ENCODE data around the gene ANGPTL7. TPM values are rescaled to one million over a fixed set of nuclear protein-coding genes. Genes with fewer than 3 reads are reported as not detected.

The ANGPTL7 gene, protein sequence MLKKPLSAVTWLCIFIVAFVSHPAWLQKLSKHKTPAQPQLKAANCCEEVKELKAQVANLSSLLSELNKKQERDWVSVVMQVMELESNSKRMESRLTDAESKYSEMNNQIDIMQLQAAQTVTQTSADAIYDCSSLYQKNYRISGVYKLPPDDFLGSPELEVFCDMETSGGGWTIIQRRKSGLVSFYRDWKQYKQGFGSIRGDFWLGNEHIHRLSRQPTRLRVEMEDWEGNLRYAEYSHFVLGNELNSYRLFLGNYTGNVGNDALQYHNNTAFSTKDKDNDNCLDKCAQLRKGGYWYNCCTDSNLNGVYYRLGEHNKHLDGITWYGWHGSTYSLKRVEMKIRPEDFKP
- 1 to 10 TPM; 3.0 to 4.7 TPM for total RNA-seq
- long read RNA-seq, donor 1, transcript ANGPTL7-201 (5 exons, 2,238 nt) = major isoform, 5 of 5 reads
- long read RNA-seq, donor 1, partial matches to known transcripts = 0 of 5 reads
- long read RNA-seq, donor 1, other reads (novel, unspliced or antisense) = 0 of 5 reads
- long read RNA-seq, donor 2, transcript ANGPTL7-201 (5 exons, 2,238 nt) = major isoform, 26 of 26 reads
- long read RNA-seq, donor 2, partial matches to known transcripts = 0 of 26 reads
- long read RNA-seq, donor 2, other reads (novel, unspliced or antisense) = 0 of 26 reads

DNA sequence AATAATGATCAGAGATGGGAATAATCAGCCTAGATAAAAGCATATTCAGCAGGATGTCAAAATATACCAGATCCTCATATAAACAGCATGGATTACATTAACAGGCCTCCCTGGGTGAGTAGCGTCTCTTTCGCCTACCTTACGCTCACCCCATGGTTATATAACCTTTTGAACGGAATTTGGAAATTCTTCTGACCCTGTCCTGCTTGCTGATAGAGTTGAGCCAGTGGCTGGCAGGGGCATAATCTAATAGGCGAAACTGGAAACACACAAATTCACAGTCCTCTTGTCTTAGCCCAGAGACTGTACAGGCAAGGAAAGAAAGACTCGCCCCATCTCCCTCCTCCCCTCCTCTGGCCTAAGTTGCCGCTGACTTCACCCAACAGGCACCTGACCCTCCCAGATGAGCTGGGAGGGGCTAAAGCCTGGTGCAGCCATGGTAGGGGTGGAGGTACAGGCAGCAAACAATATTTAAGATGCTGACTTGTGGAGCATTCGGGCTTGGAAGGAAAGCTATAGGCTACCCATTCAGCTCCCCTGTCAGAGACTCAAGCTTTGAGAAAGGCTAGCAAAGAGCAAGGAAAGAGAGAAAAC lies at the start of gene ANGPTL7:
TSS of gene ANGPTL7 (plus strand) at position 498 of the 594 bp plus-strand sequence. CDS start 225 bp downstream, outside the sequence.
- intact Hi-C loops (cut with DNase I) = no loop called here
- DNase-seq (ENCODE audit: low spot score) = no peak

DNA sequence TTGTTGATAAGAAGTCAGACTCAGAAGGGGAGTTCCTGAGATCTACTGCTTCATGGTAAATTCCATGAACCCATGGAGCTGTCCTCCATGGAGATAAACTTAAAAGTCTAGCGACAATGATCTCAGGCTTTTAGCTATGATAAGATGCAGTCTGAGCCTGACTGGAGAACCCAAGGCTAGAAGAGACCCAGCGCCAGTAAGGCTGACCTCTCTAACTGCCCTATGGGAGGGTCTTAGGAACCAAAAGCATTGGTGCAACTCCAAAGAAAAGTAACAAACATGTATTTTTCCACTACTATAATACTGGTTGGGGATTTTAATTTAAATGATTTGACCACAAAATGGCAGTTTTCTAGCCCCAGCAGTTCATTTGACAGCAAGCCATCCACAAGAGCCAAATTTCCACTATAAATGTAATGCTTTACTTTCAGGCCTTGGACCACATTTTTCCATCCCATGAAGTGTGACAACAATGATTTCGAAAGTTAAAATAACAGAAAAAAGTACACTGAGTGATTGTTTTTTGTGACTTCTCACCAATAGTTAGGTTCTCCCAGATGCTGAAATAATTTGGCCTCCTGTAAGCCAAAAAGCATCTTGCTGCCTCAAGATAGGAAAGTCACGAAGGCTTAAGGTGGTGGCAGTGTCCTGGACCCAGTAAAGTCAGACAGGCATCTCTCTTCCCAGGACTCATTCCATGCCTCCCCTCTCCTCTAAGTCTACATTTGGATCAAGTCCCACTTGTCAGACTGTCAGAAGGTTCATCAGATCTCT lies 46.4 kb upstream of the ANGPTL7 start:
- DNase-seq (ENCODE audit: low spot score) = no peak
- intact Hi-C loops (cut with DNase I) = no loop called here

DNA sequence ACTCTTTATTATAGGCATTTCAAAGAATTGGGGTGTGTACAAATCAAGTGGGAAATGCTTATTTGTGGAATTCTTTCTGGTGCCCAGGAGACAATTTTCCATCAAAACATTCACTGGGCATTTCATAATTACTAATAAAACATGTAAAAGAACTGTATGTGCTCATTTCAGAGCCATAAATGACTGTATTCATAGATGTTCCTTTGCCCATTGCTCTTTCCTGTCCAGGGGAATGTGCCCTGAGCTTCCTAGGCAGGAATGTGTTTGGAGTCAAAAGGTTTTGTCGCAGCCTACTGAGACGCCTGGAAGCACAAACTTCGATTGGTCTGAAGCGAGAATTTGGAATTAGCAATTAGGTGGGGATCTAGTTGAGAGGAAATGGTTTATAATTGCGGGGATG lies 45.8 kb upstream of the ANGPTL7 start:
- intact Hi-C loops (cut with DNase I) = no loop called here
- no peak for DNase-seq (ENCODE audit: low spot score)

DNA sequence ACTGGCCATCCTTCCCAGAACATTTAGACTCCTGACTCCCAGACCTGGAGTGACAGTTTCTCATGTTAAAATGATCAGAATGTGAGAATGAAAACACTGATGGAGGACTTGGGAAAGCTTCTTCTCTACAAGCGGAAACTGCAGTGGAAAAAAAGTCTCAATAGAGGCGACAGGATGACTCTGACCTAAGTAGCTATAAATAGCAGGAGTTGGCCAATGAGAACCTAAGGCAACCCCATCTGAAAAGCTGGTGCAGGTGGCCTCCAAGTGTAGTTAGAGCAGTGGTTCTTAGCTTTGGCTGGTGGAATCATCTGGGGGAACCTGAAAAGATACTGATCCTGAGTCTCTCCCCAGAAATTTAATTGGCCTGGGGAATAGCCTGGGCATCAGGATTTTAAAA lies 45.2 kb upstream of the ANGPTL7 start:
- no peak for DNase-seq (ENCODE audit: low spot score)
- intact Hi-C loops (cut with DNase I) = no loop called here

DNA sequence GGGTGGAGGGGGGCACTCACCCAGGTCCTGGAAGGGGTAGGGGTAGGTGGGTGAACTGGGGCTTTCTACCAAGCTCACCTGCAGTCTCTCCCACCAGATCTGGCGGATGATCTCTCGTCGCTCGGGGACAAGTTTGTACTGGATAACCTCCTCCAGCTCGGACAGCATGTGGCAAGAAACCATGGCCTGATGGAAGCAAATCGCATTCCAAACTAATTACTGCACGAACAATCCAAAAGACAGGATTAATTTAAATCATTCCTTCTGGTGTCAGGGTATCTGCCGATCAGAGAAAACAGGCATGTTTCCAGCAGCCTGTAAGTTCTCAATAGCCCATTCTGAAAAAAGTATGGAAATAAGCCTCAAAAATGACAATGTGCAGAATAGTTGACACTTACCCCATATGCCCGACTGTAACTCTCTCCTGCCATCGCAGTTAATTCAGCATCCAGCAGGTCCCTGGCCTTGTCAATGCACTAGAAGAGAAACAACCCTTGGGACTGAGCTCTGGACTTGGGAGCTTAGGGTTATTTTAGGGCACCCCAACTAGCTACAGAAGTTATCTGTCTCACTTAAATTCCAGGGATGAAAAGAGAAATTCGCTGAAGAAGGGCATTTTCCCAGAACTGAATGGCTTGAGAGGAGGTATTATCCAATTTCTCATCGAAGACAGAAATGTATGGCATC lies 44.4 kb upstream of the ANGPTL7 start:
- intact Hi-C loops (cut with DNase I) = no loop called here
- DNase-seq (ENCODE audit: low spot score) = no peak

DNA sequence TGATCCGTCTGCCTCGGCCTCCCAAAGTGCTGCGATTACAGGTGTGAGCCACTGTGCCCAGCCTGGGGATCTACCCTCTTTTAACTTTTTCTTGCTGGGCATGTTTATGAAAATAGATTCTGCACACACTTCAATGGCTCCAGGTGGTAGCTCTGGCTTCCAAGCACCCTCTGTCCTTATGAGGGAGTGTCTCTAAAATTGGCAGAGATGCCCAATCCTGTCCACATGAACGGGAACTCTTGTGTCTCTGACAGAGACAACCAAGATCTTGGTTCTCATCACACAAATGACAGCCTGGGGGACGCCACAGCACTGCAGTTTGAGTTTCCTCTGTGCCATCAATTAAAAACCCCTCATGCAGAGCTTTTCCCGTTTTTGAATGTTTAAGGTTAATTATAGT lies 43.4 kb upstream of the ANGPTL7 start:
- no peak for DNase-seq (ENCODE audit: low spot score)
- intact Hi-C loops (cut with DNase I) = no loop called here

DNA sequence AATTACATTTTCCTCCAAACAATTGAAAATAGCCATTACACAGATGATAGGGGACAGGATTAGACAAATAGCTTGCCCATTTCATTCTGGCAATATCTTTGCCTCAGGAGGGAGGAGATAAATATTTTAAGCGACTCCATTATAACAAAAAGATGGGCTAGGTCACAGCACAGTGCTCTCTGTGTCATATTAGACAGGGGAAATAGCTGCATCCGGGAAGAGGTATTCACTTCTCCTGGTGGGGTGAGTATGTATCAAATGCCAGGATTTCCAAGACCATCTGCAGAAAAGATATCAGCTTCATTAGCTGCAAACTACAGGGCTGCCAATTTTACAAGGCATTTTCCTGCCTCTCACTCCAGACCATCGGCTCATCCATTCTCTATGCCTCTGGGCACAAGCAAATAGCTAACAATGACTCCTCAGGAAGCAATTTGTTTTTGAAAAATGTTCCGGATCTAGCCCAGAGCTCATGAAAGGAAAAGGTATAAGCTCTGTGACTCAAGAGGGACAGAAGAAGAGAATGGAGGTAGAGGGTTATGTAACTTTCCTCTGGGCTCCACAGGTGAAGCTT lies 41.9 kb upstream of the ANGPTL7 start:
- intact Hi-C loops (cut with DNase I) = no loop called here
- DNase-seq (ENCODE audit: low spot score) = no peak

DNA sequence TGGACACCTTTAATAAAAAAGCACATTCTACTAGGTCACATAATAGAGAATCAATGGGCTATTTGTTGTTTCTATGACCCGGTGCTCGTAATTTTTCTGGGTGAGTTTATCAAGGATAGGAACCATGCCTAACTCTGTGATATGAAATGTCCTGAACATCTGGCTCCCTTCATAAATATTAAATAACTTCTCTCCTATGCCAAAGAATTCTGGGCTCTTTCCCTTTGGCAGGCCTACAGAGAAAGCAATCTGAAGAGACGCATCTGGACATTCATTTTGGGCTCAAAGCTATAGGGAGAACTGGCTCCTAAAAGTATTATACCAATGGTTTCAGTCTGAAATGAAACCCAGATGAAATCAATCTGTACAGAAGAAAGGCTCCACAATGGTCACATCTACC lies 38.8 kb upstream of the ANGPTL7 start:
- intact Hi-C loops (cut with DNase I) = loop anchor here in 1 of 2 donors (2.0 kb wide), 1 partner anchor 24 kb away; no protein-coding TSS in a partner anchor
- DNase-seq (ENCODE audit: low spot score) = no peak

DNA sequence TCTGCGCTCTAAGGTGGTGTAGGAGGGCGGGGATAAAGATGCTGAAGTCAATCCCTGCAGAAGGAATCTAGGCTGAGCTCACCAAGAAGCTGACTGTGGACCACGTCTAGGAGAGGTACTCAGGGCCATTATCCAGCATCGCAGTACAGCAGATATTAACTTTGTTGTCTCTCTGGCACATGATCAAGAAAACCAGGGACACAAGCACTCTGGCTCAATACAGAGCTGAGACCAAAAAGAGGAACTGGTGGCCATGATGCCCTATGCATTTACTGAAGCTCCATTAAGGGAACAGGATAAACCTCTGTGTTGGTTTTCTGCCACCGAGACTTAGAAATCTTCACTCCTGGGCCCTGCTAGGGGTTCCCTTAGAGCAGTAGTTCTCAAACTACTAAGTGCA lies 38.0 kb upstream of the ANGPTL7 start:
- no peak for DNase-seq (ENCODE audit: low spot score)
- intact Hi-C loops (cut with DNase I) = loop anchor here in 1 of 2 donors (2.0 kb wide), 1 partner anchor 24 kb away; no protein-coding TSS in a partner anchor

DNA sequence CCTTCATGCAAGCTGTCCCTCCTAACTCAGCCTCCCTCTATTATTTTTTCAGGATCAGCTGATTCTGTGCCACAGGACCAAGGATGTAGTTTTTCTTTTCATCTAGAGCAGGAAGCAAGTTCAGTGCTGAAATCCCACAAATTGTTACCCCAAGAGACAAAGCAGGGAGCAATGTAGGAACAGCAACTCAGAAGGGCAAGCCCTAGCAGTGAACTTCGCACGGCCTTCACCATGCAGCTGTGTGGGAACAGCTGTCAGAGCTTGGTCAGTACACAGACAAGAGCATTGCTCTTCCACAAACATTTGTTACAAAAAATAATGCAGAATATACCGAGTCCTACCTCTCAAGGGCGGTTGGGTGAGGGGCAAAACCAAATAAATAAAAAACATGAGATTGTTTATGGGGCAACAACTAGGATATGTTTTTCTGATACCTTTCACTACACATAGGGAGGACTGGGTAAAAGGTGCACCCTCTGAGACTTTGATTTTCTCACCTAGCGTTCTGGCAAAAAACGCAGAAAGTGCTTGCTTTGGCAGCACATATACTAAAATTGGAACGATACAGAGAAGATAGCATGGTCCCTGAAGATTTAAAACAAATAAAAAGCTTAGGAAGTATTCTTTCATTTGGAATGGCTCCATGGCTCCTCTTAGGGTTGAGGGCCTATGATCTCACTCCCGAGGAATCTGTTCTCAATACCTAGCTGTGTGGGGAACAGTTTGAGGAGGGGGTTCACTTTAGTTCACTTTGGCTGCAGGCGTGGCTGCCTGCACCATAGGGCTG lies 37.1 kb upstream of the ANGPTL7 start:
- intact Hi-C loops (cut with DNase I) = loop anchor here in 1 of 2 donors (2.0 kb wide), 1 partner anchor 25 kb away; no protein-coding TSS in a partner anchor
- no peak for DNase-seq (ENCODE audit: low spot score)

DNA sequence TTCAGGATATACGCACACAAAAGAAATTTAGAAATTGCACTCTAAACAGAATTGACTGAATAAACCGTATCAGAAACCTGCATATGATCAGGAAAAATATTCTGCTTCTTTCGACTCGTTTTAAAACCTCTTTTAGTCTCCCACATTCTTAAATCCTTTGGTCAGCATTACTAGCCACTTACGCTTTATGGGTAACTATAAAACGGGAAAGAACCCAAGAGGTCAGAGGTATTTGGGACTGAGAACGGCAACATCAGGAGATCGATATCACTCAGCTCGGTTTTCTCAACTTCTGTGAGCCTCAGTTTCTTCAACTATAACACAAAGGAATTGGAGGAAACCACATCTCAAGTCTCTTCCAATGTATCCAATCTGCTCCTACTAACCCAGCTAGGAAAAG lies 36.4 kb upstream of the ANGPTL7 start:
- intact Hi-C loops (cut with DNase I) = no loop called here
- DNase-seq (ENCODE audit: low spot score) = no peak

DNA sequence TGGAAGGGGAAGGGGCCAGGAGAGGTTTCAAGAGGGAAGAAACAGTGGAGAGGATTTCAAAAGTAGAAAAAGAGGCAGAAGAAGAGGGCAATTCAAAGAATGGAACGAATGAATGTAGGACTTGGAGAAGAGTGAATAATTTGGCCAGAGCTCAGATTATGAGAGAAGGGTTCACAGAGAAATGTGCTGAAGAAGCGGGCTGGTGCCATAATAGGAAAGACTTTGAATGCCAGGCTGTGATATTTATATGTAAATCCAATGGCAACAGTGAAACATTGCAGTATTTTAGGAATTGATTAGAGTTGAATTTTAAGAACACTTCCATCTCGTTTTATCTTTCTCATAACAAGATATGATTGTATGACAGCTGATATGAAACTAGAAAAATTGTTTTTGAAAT lies 36.0 kb upstream of the ANGPTL7 start:
- no peak for DNase-seq (ENCODE audit: low spot score)
- intact Hi-C loops (cut with DNase I) = no loop called here

DNA sequence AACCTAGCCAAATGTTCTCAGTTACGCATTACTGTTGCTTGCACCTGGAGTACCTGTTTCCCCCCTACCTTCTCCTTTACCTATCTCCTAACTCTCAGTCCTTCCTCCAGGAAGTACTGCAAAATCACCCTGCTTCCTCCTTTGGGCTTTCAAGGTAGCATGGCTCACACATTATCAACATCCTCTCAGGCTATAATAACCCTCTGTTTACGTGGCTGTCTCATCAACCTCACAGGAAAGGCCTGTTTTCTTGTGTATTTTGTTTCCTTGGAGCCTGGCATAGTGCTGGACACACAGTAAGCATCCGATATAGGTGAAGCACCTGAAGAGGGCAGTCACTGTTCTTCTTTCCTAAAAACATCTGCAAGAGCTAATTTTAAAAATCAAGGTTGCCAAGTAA lies 32.7 kb upstream of the ANGPTL7 start:
- DNase-seq (ENCODE audit: low spot score) = no peak
- intact Hi-C loops (cut with DNase I) = no loop called here

DNA sequence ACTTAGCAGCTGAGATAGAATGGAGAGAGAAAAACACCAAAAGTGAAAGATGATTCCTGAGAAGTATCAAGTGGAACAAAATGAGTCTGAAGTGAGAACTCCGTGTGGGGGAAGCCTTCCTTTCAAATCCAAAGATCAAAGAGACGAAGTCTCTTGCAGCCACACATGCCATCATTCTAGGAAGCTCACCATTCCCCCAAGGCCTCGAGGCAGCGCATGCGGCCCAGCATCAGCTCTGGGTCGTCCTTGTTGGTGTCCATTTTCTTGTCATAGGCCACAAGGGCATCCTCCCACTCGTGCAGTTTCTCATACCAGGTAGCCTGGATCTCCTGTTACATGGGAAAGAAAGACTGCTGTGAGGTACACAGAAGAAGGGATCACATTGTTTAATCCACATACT lies 32.2 kb upstream of the ANGPTL7 start:
- DNase-seq (ENCODE audit: low spot score) = no peak

DNA sequence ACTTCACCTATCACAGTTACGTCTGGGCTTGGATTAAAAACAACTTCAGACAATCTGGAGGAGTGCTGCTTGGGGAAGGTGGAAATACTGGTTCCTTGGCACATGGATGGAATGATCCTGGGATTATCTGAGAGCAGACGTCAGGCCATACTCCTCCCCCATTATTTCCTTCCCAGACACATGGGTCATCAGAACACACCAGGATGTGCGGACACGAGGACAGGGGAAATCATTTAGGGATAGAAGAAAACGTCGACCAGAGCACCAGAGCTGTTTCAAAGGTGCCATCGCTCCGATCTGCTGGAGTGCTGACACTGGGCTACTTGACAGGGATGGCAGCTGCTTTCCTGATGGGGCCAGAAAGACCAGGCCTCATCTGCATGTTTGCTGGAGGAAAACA lies 31.8 kb upstream of the ANGPTL7 start:
- DNase-seq (ENCODE audit: low spot score) = no peak
- intact Hi-C loops (cut with DNase I) = no loop called here

More for the DNA sequence above, 32.2 kb upstream of the ANGPTL7 start:
- intact Hi-C loops (cut with DNase I) = no loop called here

DNA sequence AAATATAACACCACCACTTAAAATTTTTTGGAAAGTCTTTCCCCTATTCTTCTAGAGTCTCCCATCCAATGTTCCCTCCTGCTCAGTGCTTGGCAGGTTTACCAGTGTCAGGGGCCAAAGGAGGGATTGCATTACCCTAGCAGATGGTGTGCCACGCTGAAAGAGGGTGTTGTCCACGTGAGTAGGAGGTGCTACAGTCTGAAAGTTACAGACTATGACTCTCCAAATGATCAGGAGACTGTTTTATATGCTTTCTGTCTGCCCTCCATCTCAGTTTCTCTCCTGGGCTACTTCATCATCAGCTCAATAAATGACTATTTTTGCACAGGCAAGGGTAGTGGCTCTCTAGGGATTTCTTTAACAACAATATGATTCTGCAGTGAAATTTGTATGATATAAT lies 31.3 kb upstream of the ANGPTL7 start:
- intact Hi-C loops (cut with DNase I) = no loop called here
- no peak for DNase-seq (ENCODE audit: low spot score)

DNA sequence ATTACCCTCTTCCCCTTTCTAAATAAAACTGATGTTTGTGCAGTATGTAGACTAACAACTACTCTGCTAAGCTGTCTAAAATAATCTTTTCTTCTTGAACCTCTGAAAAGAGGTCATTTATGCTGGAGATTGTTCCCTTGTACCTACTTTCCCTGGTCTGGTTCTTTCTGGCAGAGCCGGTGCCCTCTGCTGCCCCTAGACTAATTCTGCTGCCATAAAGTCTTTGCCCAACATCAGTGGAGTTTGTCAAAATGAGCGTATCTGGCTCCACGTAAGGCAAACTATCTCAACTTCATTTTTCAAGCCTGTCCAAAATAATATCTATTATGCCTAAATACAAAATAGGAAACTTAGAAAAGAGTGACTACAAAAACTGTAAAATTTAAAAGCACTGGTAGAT lies 30.9 kb upstream of the ANGPTL7 start:
- DNase-seq (ENCODE audit: low spot score) = no peak
- intact Hi-C loops (cut with DNase I) = no loop called here

DNA sequence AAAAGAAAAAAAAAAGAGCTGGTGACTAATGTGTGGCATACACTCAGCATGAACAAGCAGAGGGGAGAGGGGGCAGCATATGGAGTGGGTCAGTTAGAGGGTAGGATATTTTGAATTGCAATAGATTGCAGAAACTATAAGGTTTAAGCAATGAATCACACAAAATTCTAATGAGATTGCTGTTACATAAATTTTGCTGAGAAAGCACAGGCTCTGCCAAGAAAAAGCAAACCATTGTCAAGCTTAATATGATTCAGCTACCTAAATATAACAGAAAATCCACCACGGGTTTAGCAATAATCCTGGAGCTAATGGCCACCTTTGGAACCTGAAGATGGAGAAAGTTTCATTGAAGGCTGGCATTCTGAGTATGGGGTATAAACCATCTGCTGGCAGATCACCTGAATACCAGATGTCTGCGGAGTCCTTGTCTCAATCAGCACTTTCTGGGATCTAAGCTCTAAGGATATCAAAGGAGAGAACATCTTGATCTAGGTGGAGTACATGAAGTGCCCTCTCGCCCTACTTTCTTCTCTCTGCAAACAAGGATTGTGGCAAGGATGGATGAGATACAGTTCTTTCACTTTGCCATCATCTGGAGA lies 30.3 kb upstream of the ANGPTL7 start:
- intact Hi-C loops (cut with DNase I) = no loop called here
- no peak for DNase-seq (ENCODE audit: low spot score)

All from posterior vena cava (tissue), 2 donors.